NT2/D1 (cell line): ENCODE data around the gene MTHFD2L.

Experiments
- SUZ12 ChIP-seq: IDR thresholded peaks from 2 replicates; pipeline ENCODE4 v1.6.1; 2011; ENCODE audit not compliant: insufficient read length, insufficient read depth; ENCODE audit errors: extremely low read depth
- YY1 ChIP-seq: IDR thresholded peaks from 2 replicates; pipeline ENCODE4 v1.6.1; 2011; ENCODE audit not compliant: insufficient read length, insufficient read depth
- ZNF274 ChIP-seq: IDR thresholded peaks from 2 replicates; pipeline ENCODE4 v1.6.1; 2011; ENCODE audit warnings: mild to moderate bottlenecking, low read depth, low read length

GRCh38 chr4:74118600-74119338 is 39.1 kb upstream of the MTHFD2L start:
- TF ChIP-seq ZNF274 (no peak), YY1 (no peak), SUZ12 (no peak)
